ENCODE data around the gene KRTAP1-1.

KRTAP1-1 gene

DNA sequence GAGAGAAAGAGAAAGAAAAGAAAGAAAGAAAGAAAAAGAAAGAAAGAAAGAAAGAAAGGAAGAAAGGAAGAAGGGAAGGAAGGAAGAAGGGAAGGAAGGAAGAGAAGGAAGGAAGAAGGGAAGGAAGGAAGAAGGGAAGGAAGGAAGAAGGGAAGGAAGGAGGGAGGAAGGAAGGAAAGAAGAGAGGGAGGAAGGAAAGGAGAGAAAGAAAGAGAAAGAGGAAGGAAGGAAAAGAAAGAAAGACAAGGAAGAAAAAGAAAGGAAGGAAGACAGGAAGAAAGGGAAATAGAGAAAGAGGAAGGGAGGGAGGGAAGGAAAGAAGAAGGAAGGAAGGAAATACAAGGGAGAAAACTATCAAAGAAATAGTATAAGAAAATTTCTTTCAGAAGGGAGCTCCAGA lies 35.5 kb upstream of the KRTAP1-1 start:
- Histone ChIP-seq H2AFZ (ENCODE audit: low read depth, low read length, severe bottlenecking) (no peak overlapping the region), H3K36me3 (ENCODE audit: low read length) (no peaks in the 10 kb centered on the region), H3K4me3 (ENCODE audit: insufficient read depth, low read length, poor library complexity, severe bottlenecking) (no peak overlapping the region), H3K4me2 (ENCODE audit: low read depth, low read length, poor library complexity, severe bottlenecking) (no peak overlapping the region), H4K20me1 (ENCODE audit: low read depth, low read length) (no peaks in the 10 kb centered on the region), H3K9me2 (replicated peaks; ENCODE audit: insufficient read depth, low read length) (no peaks in the 10 kb centered on the region), H3F3A (ENCODE audit: insufficient read depth) (no peaks in the 10 kb centered on the region), H3K27me3 (ENCODE audit: low read length) (no peaks in the 10 kb centered on the region), H3K9ac (ENCODE audit: low read length) (no peak overlapping the region), H3K9me3 (ENCODE audit: insufficient read depth, low read length) (no peaks in the 10 kb centered on the region), H3K27ac (ENCODE audit: low read depth, low read length) (no peak overlapping the region), H3K79me2 (ENCODE audit: insufficient read depth, low read length) (no peaks in the 10 kb centered on the region)
- TF ChIP-seq EZH2phosphoT487 (conservative IDR thresholded peaks at IDR 0.05; ENCODE audit: low read length), result no peak
- TF ChIP-seq, protein P1, sequence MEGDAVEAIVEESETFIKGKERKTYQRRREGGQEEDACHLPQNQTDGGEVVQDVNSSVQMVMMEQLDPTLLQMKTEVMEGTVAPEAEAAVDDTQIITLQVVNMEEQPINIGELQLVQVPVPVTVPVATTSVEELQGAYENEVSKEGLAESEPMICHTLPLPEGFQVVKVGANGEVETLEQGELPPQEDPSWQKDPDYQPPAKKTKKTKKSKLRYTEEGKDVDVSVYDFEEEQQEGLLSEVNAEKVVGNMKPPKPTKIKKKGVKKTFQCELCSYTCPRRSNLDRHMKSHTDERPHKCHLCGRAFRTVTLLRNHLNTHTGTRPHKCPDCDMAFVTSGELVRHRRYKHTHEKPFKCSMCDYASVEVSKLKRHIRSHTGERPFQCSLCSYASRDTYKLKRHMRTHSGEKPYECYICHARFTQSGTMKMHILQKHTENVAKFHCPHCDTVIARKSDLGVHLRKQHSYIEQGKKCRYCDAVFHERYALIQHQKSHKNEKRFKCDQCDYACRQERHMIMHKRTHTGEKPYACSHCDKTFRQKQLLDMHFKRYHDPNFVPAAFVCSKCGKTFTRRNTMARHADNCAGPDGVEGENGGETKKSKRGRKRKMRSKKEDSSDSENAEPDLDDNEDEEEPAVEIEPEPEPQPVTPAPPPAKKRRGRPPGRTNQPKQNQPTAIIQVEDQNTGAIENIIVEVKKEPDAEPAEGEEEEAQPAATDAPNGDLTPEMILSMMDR (IDR thresholded peaks at IDR 0.05; ENCODE audit: insufficient read depth, low read length, poor library complexity, severe bottlenecking), result no peak

DNA sequence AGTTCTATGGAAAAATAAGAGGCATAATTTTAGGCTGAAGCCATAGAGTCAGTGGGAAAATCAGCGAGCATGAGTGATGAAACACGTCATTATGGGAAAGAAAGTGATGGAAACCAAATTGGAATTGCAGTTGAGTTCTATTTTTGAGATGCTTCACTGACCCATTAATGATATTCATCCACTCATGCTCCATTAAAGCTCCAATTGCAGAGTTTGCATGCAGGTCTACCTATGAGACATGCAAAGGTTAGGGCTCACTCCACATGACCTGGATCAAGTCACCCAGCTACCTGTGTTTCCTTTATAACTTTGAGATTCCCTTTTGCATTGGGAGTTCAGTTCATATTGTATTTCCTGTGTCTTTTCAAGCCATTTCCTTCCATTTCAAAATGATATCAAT lies 32.4 kb upstream of the KRTAP1-1 start:
- H3K4me3 ChIP-seq (ENCODE audit: insufficient read depth, low read length, poor library complexity, severe bottlenecking), result no peak overlapping the region
- no peak overlapping the region for H3K27ac ChIP-seq (ENCODE audit: low read depth, low read length)
- no peaks in the 10 kb centered on the region for H3F3A ChIP-seq (ENCODE audit: insufficient read depth)
- H3K4me2 ChIP-seq (ENCODE audit: low read depth, low read length, poor library complexity, severe bottlenecking), result no peak overlapping the region
- no peaks in the 10 kb centered on the region for H3K27me3 ChIP-seq (ENCODE audit: low read length)
- H3K36me3 ChIP-seq (ENCODE audit: low read length), result no peaks in the 10 kb centered on the region
- H2AFZ ChIP-seq (ENCODE audit: low read depth, low read length, severe bottlenecking), result no peak overlapping the region
- H4K20me1 ChIP-seq (ENCODE audit: low read depth, low read length), result no peaks in the 10 kb centered on the region
- no peaks in the 10 kb centered on the region for H3K9me2 ChIP-seq (replicated peaks; ENCODE audit: insufficient read depth, low read length)
- no peaks in the 10 kb centered on the region for H3K9me3 ChIP-seq (ENCODE audit: insufficient read depth, low read length)
- no peak overlapping the region for H3K9ac ChIP-seq (ENCODE audit: low read length)
- no peak for TF ChIP-seq EZH2phosphoT487 (conservative IDR thresholded peaks at IDR 0.05; ENCODE audit: low read length)
- TF ChIP-seq, protein P1 (IDR thresholded peaks at IDR 0.05; ENCODE audit: insufficient read depth, low read length, poor library complexity, severe bottlenecking), result no peak
- H3K79me2 ChIP-seq (ENCODE audit: insufficient read depth, low read length), result no peaks in the 10 kb centered on the region

DNA sequence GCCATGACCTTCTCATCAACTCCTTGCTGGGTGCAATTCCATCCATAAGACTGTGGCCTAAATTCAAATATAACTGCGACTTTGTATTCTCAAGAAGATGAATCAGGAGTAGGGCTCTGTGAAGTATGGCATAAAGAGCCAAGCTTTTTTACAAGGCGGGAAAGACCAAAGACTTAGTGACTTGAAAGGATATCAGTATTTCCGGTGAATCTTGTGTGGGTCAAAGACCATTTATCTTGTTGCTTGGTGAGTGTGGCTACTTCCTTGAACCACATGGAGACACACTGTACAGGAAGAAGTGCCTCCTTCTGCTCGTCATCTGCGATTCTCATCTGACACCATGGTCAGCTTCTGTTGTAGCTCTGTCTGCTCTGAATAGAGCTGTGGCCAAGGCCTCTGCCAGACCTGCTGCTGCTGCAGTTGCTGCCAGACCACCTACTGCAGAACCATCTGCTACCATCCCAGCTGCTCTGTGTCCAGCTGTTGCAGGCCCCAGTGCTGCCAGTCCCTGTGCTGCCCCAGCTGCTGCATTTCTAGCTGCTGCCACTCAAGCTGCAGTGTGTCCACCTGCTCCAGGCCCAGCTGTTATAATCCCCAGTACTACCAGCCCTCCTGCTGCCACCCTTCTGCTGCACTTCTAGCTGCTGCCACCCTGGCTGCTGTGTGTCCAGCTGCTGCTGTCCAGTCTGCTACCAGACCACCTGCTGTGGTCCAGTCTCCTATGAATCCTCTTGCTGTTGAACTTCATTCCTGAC lies 30.5 kb upstream of the KRTAP1-1 start:
- Histone ChIP-seq H3K4me2 (ENCODE audit: low read depth, low read length, poor library complexity, severe bottlenecking) (no peak overlapping the region), H3K27ac (ENCODE audit: low read depth, low read length) (no peak overlapping the region), H3K4me3 (ENCODE audit: insufficient read depth, low read length, poor library complexity, severe bottlenecking) (no peak overlapping the region), H3K36me3 (ENCODE audit: low read length) (no peaks in the 10 kb centered on the region), H2AFZ (ENCODE audit: low read depth, low read length, severe bottlenecking) (no peak overlapping the region), H3K9ac (ENCODE audit: low read length) (no peak overlapping the region), H4K20me1 (ENCODE audit: low read depth, low read length) (no peaks in the 10 kb centered on the region), H3F3A (ENCODE audit: insufficient read depth) (no peaks in the 10 kb centered on the region), H3K9me2 (replicated peaks; ENCODE audit: insufficient read depth, low read length) (no peaks in the 10 kb centered on the region), H3K27me3 (ENCODE audit: low read length) (no peaks in the 10 kb centered on the region), H3K9me3 (ENCODE audit: insufficient read depth, low read length) (no peaks in the 10 kb centered on the region), H3K79me2 (ENCODE audit: insufficient read depth, low read length) (no peaks in the 10 kb centered on the region)
- TF ChIP-seq EZH2phosphoT487 (conservative IDR thresholded peaks at IDR 0.05; ENCODE audit: low read length), result no peak
- TF ChIP-seq, protein P1 (IDR thresholded peaks at IDR 0.05; ENCODE audit: insufficient read depth, low read length, poor library complexity, severe bottlenecking), result no peak

All from SU-DHL-6 (cell line).